GM12878 (cell line): Measurements from ENCODE around the gene PNMT. TPM values are rescaled to one million over a fixed set of nuclear protein-coding genes. Genes with fewer than 3 reads are reported as not detected.

Experiments
- ATAC-seq: fragments of 200-7000 bp; cut with Tn5 transposase; 3 replicates; pipeline ENCODE4 v1.9.1; 2020; ENCODE audit warnings: mild to moderate bottlenecking, moderate library complexity
- BruUV-seq: library from RNA; stranded (reverse); fragments of 400-500 nt; replicated peaks from 2 replicates; lab custom pipeline; 2021; lab: Mats Ljungman, UMichigan
- CTCF ChIA-PET: fragments of 300-600 bp; sonication (Branson Sonifier 250); formaldehyde crosslinking; extraction: SDS; loops from one replicate; lab custom pipeline; 2021; ENCODE audit warnings: inconsistent platforms; lab: Yijun Ruan, JAX
- POLR2A ChIA-PET: fragments of 350-600 bp; formaldehyde crosslinking; extraction: SDS; loops from one replicate; lab custom pipeline; 2021; ENCODE audit warnings: inconsistent platforms; lab: Charles Lee
- RAD21 ChIA-PET: fragments of 300-600 bp; sonication (Branson Sonifier 250); formaldehyde crosslinking; loops from one replicate; lab custom pipeline; 2023; ENCODE audit warnings: antibody characterized with exemption; ENCODE audit not compliant: unreplicated experiment; lab: Charles Lee
- SMC1A ChIA-PET: fragments of 300-600 bp; sonication (Branson Sonifier 250); formaldehyde crosslinking; loops from one replicate; lab custom pipeline; 2023; ENCODE audit not compliant: unreplicated experiment, uncharacterized antibody; lab: Charles Lee
- DNase-seq: peaks from one replicate; pipeline ENCODE4 v3.0.0-alpha.2; 2011; ENCODE audit warnings: low read depth, low spot score
- FAIRE-seq: peaks from 3 replicates; lab custom pipeline; 2011; peaks lifted over from hg19 to GRCh38; lab: Jason Lieb, UNC
- H2AFZ ChIP-seq: 2 replicates; pipeline ENCODE4 v1.6.0; 2011; ENCODE audit warnings: low read depth, low read length, control low read depth; ENCODE audit not compliant: control insufficient read depth
- H3K27ac ChIP-seq: 2 replicates; pipeline ENCODE4 v1.5.1; 2011; ENCODE audit warnings: control low read depth; ENCODE audit not compliant: control insufficient read depth, insufficient read depth
- H3K27me3 ChIP-seq, 2 experiments: replicated peaks in 1 of 2; 2 replicates each; pipeline versions ENCODE4 v1.6.0 to v1.6.1; 2011; ENCODE audit warnings: low read length in 1 of 2; ENCODE audit not compliant: control insufficient read depth in 2 of 2, insufficient read depth in 2 of 2
- H3K36me3 ChIP-seq, 2 experiments: 2 replicates each; pipeline ENCODE4 v1.5.1; 2011; ENCODE audit warnings: low read length in 1 of 2; ENCODE audit not compliant: control insufficient read depth in 2 of 2, insufficient read depth in 2 of 2
- H3K4me1 ChIP-seq: 2 replicates; pipeline ENCODE4 v1.6.1; 2011; ENCODE audit warnings: mild to moderate bottlenecking, low read length, moderate library complexity, mixed read lengths; ENCODE audit not compliant: control insufficient read depth, insufficient read depth
- H3K4me2 ChIP-seq: 2 replicates; pipeline ENCODE4 v1.6.0; 2011; ENCODE audit warnings: control low read depth; ENCODE audit not compliant: control insufficient read depth, insufficient read depth
- H3K4me3 ChIP-seq: fragments of 200-600 bp; sonication (generic); 2 replicates; pipeline ENCODE4 v1.5.1; 2016
- H3K79me2 ChIP-seq: 2 replicates; pipeline ENCODE4 v1.6.0; 2011; ENCODE audit warnings: low read length; ENCODE audit not compliant: control insufficient read depth, insufficient read depth
- H3K9ac ChIP-seq: 2 replicates; pipeline ENCODE4 v1.8.0; 2011; ENCODE audit warnings: low read length, control low read depth, mixed read lengths; ENCODE audit not compliant: control insufficient read depth, insufficient read depth
- H3K9me3 ChIP-seq: replicated peaks from 3 replicates; pipeline ENCODE4 v1.5.1; 2011; ENCODE audit warnings: mild to moderate bottlenecking, low read length; ENCODE audit not compliant: control insufficient read depth, insufficient read depth
- H4K20me1 ChIP-seq: 2 replicates; pipeline ENCODE4 v1.6.0; 2011; ENCODE audit not compliant: control insufficient read depth, insufficient read depth
- BCL3 ChIP-seq: IDR thresholded peaks from 2 replicates; pipeline ENCODE4 v1.6.1; 2011; ENCODE audit warnings: borderline replicate concordance, low read depth, mild to moderate bottlenecking, moderate library complexity, low read length; ENCODE audit not compliant: insufficient read depth, poor library complexity, severe bottlenecking
- BHLHE40 ChIP-seq, 2 experiments: fragments of 450-650 bp in 1 of 2; IDR thresholded peaks; 2 replicates each; pipeline ENCODE4 v1.6.1; 2011 to 2017; ENCODE audit warnings: low read depth in 2 of 2, borderline replicate concordance in 1 of 2, improper control_type of control experiment in 1 of 2, low read length in 1 of 2, mild to moderate bottlenecking in 1 of 2
- HDGF ChIP-seq: fragments of 450-650 bp; IDR thresholded peaks from 2 replicates; pipeline ENCODE4 v1.6.1; 2016; ENCODE audit warnings: antibody characterized with exemption
- IKZF1 ChIP-seq: fragments of 450-650 bp; conservative IDR thresholded peaks from 2 replicates; pipeline ENCODE4 v1.6.1; 2017; ENCODE audit warnings: antibody characterized with exemption, mild to moderate bottlenecking
- LARP7 ChIP-seq: fragments of 450-650 bp; IDR thresholded peaks from 2 replicates; pipeline ENCODE4 v1.6.1; 2017; ENCODE audit warnings: mild to moderate bottlenecking
- NR2C1 ChIP-seq: fragments of 450-650 bp; IDR thresholded peaks from 2 replicates; pipeline ENCODE4 v1.6.1; 2017; ENCODE audit warnings: antibody characterized with exemption, mild to moderate bottlenecking, moderate library complexity
- NR2C2 ChIP-seq: IDR thresholded peaks from 2 replicates; pipeline ENCODE4 v1.6.1; 2011; ENCODE audit warnings: borderline replicate concordance, low read depth; ENCODE audit not compliant: control insufficient read depth, insufficient read length
- PBX3 ChIP-seq: IDR thresholded peaks from 2 replicates; pipeline ENCODE4 v1.6.1; 2011; ENCODE audit warnings: mild to moderate bottlenecking, low read depth, low read length, moderate library complexity; ENCODE audit not compliant: insufficient replicate concordance
- PRDM15 ChIP-seq: fragments of 450-650 bp; formaldehyde crosslinking; IDR thresholded peaks from 2 replicates; pipeline ENCODE4 v1.4.0; 2020; ENCODE audit warnings: mild to moderate bottlenecking, moderate library complexity
- RAD21 ChIP-seq: IDR thresholded peaks from 2 replicates; pipeline ENCODE4 v1.6.1; 2011; ENCODE audit warnings: mild to moderate bottlenecking, low read depth, low read length, moderate library complexity; ENCODE audit not compliant: insufficient read depth
- RAD51 ChIP-seq: fragments of 450-650 bp; IDR thresholded peaks from 2 replicates; pipeline ENCODE4 v1.6.1; 2016; ENCODE audit warnings: moderate library complexity, mild to moderate bottlenecking, inconsistent platforms
- RB1 ChIP-seq: fragments of 450-650 bp; formaldehyde crosslinking; IDR thresholded peaks from 2 replicates; pipeline ENCODE4 v1.6.1; 2017; ENCODE audit warnings: mild to moderate bottlenecking, borderline replicate concordance
- RELA ChIP-seq: fragments of 450-650 bp; IDR thresholded peaks from 2 replicates; pipeline ENCODE4 v1.8.0; 2014; ENCODE audit warnings: borderline replicate concordance; ENCODE audit not compliant: partially characterized antibody
- SMARCA5 ChIP-seq: fragments of 450-650 bp; IDR thresholded peaks from 2 replicates; pipeline ENCODE4 v1.6.1; 2017; ENCODE audit warnings: mild to moderate bottlenecking
- WGBS: methylation state at CpG from one replicate; pipeline ENCODE4 v1.1.6; 2016; ENCODE audit warnings: low lambda C conversion rate; ENCODE audit not compliant: insufficient replicate concordance, insufficient coverage; ENCODE audit errors: missing lambda C conversion rate; 5-methylcytosine and 5-hydroxymethylcytosine counted together
- in situ Hi-C: fragments of 300-500 bp; cut with MboI; formaldehyde crosslinking; loops from 9 replicates; pipeline ENCODE4 v1.14.3; 2018; ENCODE audit warnings: mixed read lengths
- intact Hi-C: fragments of 100-400 bp; cut with micrococcal nuclease; formaldehyde crosslinking; loops from one replicate; pipeline ENCODE4 v1.14.2; 2022; ENCODE audit not compliant: unreplicated experiment
- polyA plus RNA-seq, 11 experiments: library from polyadenylated mRNA; depleted of rRNA in 4 of 11; unstranded in 6 of 11; stranded (reverse) in 5 of 11; fragments of >200 nt; fragmentation: Nextera tagmentation in 4 of 11; fragmentation: Illumina TruSeq in 1 of 11; extraction: Ambion mirVana in 4 of 11; extraction: Trizol in 1 of 11; gene quantifications; 1 replicate in 1 of 11; 2 replicates in 10 of 11; pipeline versions ENCODE4 v1.2.1 to v1.2.3, GENCODE V29; 2011 to 2016; ENCODE audit warnings: inconsistent platforms in 2 of 11, missing spikeins in 2 of 11, low read depth in 1 of 11
- total RNA-seq, 4 experiments: library from RNA; depleted of rRNA in 3 of 4; stranded (reverse); fragments of >200 nt in 3 of 4; fragmentation: Illumina TruSeq in 1 of 4; extraction: Trizol in 1 of 4; gene quantifications; 2 replicates each; pipeline versions ENCODE4 v1.2.1 to v1.2.3, GENCODE V29; 2013 to 2021

The PNMT gene
- total and polyA plus RNA-seq, 10 of the 15 experiments (the other 5 are each of a cell fraction or from before 2014, with no cell fraction given): not detected

GRCh38 chr17:39650121-39650579, 18.1 kb upstream of the PNMT start:
- no peaks in the 10 kb centered on the region for H3K4me1 ChIP-seq
- ATAC-seq (no peak), DNase-seq (no peak), FAIRE-seq (no peak)
- WGBS: 100% methylated on average over 5 of the region's 11 CpGs
- CTCF ChIA-PET: interaction anchor here (0.6 to 8.8 kb wide), 6 partner anchors 12 to 106 kb away, joined by 3 to 100 read pairs (median 4); partner anchors contain the start of gene STARD3
- H3K36me3 ChIP-seq: peaks cover 4% of the 10 kb centered on the region in 2 experiments; a peak in 3 of 4 replicates
- H3K27ac ChIP-seq: no peak overlapping the region
- in situ Hi-C loops (no loop called here), intact Hi-C loops (no loop called here)
- SMC1A ChIA-PET: interaction anchor here (0.6 kb wide), 1 partner anchor 16 kb away, joined by 3 read pairs; no protein-coding TSS in a partner anchor
- no peak overlapping the region for H3K9ac ChIP-seq
- H4K20me1 ChIP-seq: no peaks in the 10 kb centered on the region
- POLR2A ChIA-PET: interaction anchor here (0.6 to 0.7 kb wide), 2 partner anchors 22 to 171 kb away, joined by 3 read pairs; no protein-coding TSS in a partner anchor
- no peaks in the 10 kb centered on the region for H3K27me3 ChIP-seq
- RAD21 ChIA-PET: no interaction called here
- no peak overlapping the region for H3K4me2 ChIP-seq
- no peaks in the 10 kb centered on the region for H3K9me3 ChIP-seq
- H2AFZ ChIP-seq: no peak overlapping the region
- H3K79me2 ChIP-seq: no peaks in the 10 kb centered on the region; the same call in none of the 2 replicates
- no TSS peak for BruUV-seq
- H3K4me3 ChIP-seq: no peak overlapping the region
- TF ChIP-seq RELA: no peak
- TF ChIP-seq BCL3: no peak
- TF ChIP-seq RB1: no peak
- TF ChIP-seq NR2C1: no peak
- no peak for TF ChIP-seq BHLHE40 (IDR thresholded peaks at IDR 0.05; ENCODE audit: borderline replicate concordance in 1 of 2, low read depth in 2 of 2, low read length in 1 of 2)
- no peak for TF ChIP-seq RAD51
- TF ChIP-seq IKZF1: no peak
- TF ChIP-seq PRDM15 (CRISPR knock-in tag): no peak
- TF ChIP-seq NR2C2: no peak
- TF ChIP-seq HDGF: no peak
- TF ChIP-seq SMARCA5: no peak
- no peak for TF ChIP-seq PBX3
- TF ChIP-seq LARP7: no peak
- TF ChIP-seq RAD21: no peak
